ENCODE results near the gene DTD1.
A peak's percentile ranks its signal among the peaks of the same experiment; 100 is the strongest.

DTD1 gene

GRCh38 chr20:18793625-18794427, 206.0 kb downstream of the DTD1 start:
- DNase-seq (ENCODE audit: low spot score): peak; percentile 93

- DNase-seq (ENCODE audit: low spot score): no peak
These were observed 206.6 kb downstream of the DTD1 start for GRCh38 chr20:18794428-18794787.

GRCh38 chr20:18795366-18795765, 207.5 kb downstream of the DTD1 start:
- DNase-seq (ENCODE audit: low spot score): no peak

- no peak for DNase-seq (ENCODE audit: low spot score)
These were observed 208.5 kb downstream of the DTD1 start for GRCh38 chr20:18796282-18796833.

GRCh38 chr20:18801516-18801915, 213.7 kb downstream of the DTD1 start:
- DNase-seq (ENCODE audit: low spot score): no peak

- no peak for DNase-seq (ENCODE audit: low spot score)
These were observed 214.3 kb downstream of the DTD1 start for GRCh38 chr20:18802012-18802634.

- DNase-seq (ENCODE audit: low spot score): no peak
These were observed 218.0 kb downstream of the DTD1 start for GRCh38 chr20:18805881-18806280.

GRCh38 chr20:18808712-18809111, 220.9 kb downstream of the DTD1 start:
- DNase-seq (ENCODE audit: low spot score): no peak

- DNase-seq (ENCODE audit: low spot score): no peak
These were observed 223.3 kb downstream of the DTD1 start for GRCh38 chr20:18811186-18811585.

- no peak for DNase-seq (ENCODE audit: low spot score)
These were observed 224.1 kb downstream of the DTD1 start for GRCh38 chr20:18811904-18812303.

- DNase-seq (ENCODE audit: low spot score): no peak
These were observed 225.6 kb downstream of the DTD1 start, which contains the start of gene SCP2D1 for GRCh38 chr20:18813483-18813882. SCP2D1 (plus strand) TSS chr20:18813783; CDS start chr20:18813816, 33 bp downstream.

GRCh38 chr20:18815194-18815942, 227.5 kb downstream of the DTD1 start:
- DNase-seq (ENCODE audit: low spot score): no peak

Data from hematopoietic multipotent progenitor cell treated with erythropoietin and hydrocortisone succinate and interleukin-3 and kit ligand, for 17 days (in vitro differentiated cells).